Neural progenitor cell (in vitro differentiated cells): Measurements from ENCODE around the gene KIF26B. TPM values are rescaled to one million over a fixed set of nuclear protein-coding genes. Genes with fewer than 3 reads are reported as not detected.

Source experiments
- DNase-seq: peaks from one replicate; pipeline ENCODE4 v3.0.0-alpha.2; 2016; ENCODE audit warnings: low spot score
- H2AFZ ChIP-seq: fragments of 200-600 bp; sonication (generic); replicated peaks from 2 replicates; pipeline ENCODE4 v1.6.1; 2016; ENCODE audit warnings: antibody characterized with exemption
- H3F3A ChIP-seq: fragments of 200-600 bp; sonication (generic); 2 replicates; pipeline ENCODE4 v1.6.1; 2016; ENCODE audit warnings: antibody characterized with exemption, low read depth
- H3K27ac ChIP-seq: fragments of 200-600 bp; sonication (generic); 2 replicates; pipeline ENCODE4 v1.5.1; 2016; ENCODE audit warnings: mild to moderate bottlenecking
- H3K27me3 ChIP-seq: fragments of 200-600 bp; sonication (generic); 2 replicates; pipeline ENCODE4 v1.6.1; 2016; ENCODE audit warnings: mild to moderate bottlenecking, moderate library complexity
- H3K36me3 ChIP-seq: fragments of 200-600 bp; sonication (generic); 2 replicates; pipeline ENCODE4 v1.5.1; 2016
- H3K4me1 ChIP-seq: fragments of 200-600 bp; sonication (generic); 2 replicates; pipeline ENCODE4 v1.6.1; 2016; ENCODE audit warnings: mixed run types
- H3K4me2 ChIP-seq: fragments of 200-600 bp; sonication (generic); 2 replicates; pipeline ENCODE4 v1.6.1; 2016
- H3K4me3 ChIP-seq: fragments of 200-600 bp; sonication (generic); 2 replicates; pipeline ENCODE4 v1.5.1; 2016
- H3K79me2 ChIP-seq: fragments of 200-600 bp; sonication (generic); 2 replicates; pipeline ENCODE4 v1.6.1; 2016; ENCODE audit warnings: low read depth
- H3K9ac ChIP-seq: fragments of 200-600 bp; sonication (generic); 2 replicates; pipeline ENCODE4 v1.6.1; 2016
- H3K9me3 ChIP-seq: fragments of 200-600 bp; sonication (generic); 2 replicates; pipeline ENCODE4 v1.5.1; 2016; ENCODE audit warnings: low read depth
- H4K20me1 ChIP-seq: fragments of 200-600 bp; sonication (generic); 2 replicates; pipeline ENCODE4 v1.6.1; 2016; ENCODE audit warnings: low read depth
- H3K27ac Mint-ChIP-seq: 3 replicates; pipeline ENCODE4 v1.8.0; 2021; ENCODE audit warnings: mixed read lengths
- H3K27me3 Mint-ChIP-seq: 2 replicates; pipeline ENCODE4 v1.8.0; 2022; ENCODE audit warnings: low read depth, mild to moderate bottlenecking, inconsistent platforms, moderate library complexity, mixed read lengths; ENCODE audit not compliant: insufficient read depth
- H3K36me3 Mint-ChIP-seq: 3 replicates; pipeline ENCODE4 v1.8.0; 2021; ENCODE audit warnings: mixed read lengths
- H3K4me1 Mint-ChIP-seq: 3 replicates; pipeline ENCODE4 v1.8.0; 2021; ENCODE audit warnings: mixed read lengths
- H3K4me3 Mint-ChIP-seq: 3 replicates; pipeline ENCODE4 v1.8.0; 2021; ENCODE audit warnings: mild to moderate bottlenecking, moderate library complexity, mixed read lengths
- H3K9me3 Mint-ChIP-seq: 3 replicates; pipeline ENCODE4 v1.8.0; 2020; ENCODE audit warnings: mixed read lengths
- EZH2 ChIP-seq: fragments of 200-600 bp; sonication (generic); IDR thresholded peaks from 2 replicates; pipeline ENCODE4 v1.6.1; 2017; ENCODE audit warnings: antibody characterized with exemption, mild to moderate bottlenecking, moderate library complexity
- EZH2phosphoT487 ChIP-seq: fragments of 200-600 bp; sonication (generic); IDR thresholded peaks from 2 replicates; pipeline ENCODE4 v1.6.1; 2017; ENCODE audit warnings: antibody characterized with exemption
- total RNA-seq: library from RNA; depleted of rRNA; stranded (reverse); fragments of >200 nt; gene quantifications from 2 replicates; pipeline ENCODE4 v1.2.3, GENCODE V29; 2015; ENCODE audit warnings: low replicate concordance
- TF ChIP-seq, protein P1 (sequence below): fragments of 200-600 bp; sonication (generic); IDR thresholded peaks from 2 replicates; pipeline ENCODE4 v1.5.1; 2017; ENCODE audit warnings: antibody characterized with exemption, mild to moderate bottlenecking

The KIF26B gene
- total RNA-seq, 1 donor from 2014 or later, result 0.47 TPM

- TF ChIP-seq, protein P1, sequence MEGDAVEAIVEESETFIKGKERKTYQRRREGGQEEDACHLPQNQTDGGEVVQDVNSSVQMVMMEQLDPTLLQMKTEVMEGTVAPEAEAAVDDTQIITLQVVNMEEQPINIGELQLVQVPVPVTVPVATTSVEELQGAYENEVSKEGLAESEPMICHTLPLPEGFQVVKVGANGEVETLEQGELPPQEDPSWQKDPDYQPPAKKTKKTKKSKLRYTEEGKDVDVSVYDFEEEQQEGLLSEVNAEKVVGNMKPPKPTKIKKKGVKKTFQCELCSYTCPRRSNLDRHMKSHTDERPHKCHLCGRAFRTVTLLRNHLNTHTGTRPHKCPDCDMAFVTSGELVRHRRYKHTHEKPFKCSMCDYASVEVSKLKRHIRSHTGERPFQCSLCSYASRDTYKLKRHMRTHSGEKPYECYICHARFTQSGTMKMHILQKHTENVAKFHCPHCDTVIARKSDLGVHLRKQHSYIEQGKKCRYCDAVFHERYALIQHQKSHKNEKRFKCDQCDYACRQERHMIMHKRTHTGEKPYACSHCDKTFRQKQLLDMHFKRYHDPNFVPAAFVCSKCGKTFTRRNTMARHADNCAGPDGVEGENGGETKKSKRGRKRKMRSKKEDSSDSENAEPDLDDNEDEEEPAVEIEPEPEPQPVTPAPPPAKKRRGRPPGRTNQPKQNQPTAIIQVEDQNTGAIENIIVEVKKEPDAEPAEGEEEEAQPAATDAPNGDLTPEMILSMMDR, result no peak
- TF ChIP-seq EZH2, result no peak
- no peak for TF ChIP-seq EZH2phosphoT487
- no peaks in the 10 kb centered on the region for H3K4me1 ChIP-seq
- no peaks in the 10 kb centered on the region for H3K27me3 Mint-ChIP-seq
- peak overlapping the region; percentile 48 for H3K27ac Mint-ChIP-seq
- no peaks in the 10 kb centered on the region for H3K79me2 ChIP-seq
- H3K4me2 ChIP-seq, result no peak overlapping the region
- no peak overlapping the region for H2AFZ ChIP-seq
- no peaks in the 10 kb centered on the region for H3K36me3 ChIP-seq
- no peaks in the 10 kb centered on the region for H3K27me3 ChIP-seq
- H3K4me1 Mint-ChIP-seq, result peaks cover 12% of the 10 kb centered on the region
- H3K4me3 ChIP-seq, result no peak overlapping the region
- no peak overlapping the region for H3K27ac ChIP-seq
- H3K9me3 ChIP-seq, result no peaks in the 10 kb centered on the region
- no peaks in the 10 kb centered on the region for H4K20me1 ChIP-seq
- H3F3A ChIP-seq, result no peaks in the 10 kb centered on the region
- H3K36me3 Mint-ChIP-seq, result peaks cover 2% of the 10 kb centered on the region
- DNase-seq, result no peak
- no peak overlapping the region for H3K9ac ChIP-seq
- H3K9me3 Mint-ChIP-seq, result no peaks in the 10 kb centered on the region
- H3K4me3 Mint-ChIP-seq, result no peak overlapping the region
Observed at GRCh38 chr1:245541369-245541768, 386.6 kb downstream of the KIF26B start.

DNA sequence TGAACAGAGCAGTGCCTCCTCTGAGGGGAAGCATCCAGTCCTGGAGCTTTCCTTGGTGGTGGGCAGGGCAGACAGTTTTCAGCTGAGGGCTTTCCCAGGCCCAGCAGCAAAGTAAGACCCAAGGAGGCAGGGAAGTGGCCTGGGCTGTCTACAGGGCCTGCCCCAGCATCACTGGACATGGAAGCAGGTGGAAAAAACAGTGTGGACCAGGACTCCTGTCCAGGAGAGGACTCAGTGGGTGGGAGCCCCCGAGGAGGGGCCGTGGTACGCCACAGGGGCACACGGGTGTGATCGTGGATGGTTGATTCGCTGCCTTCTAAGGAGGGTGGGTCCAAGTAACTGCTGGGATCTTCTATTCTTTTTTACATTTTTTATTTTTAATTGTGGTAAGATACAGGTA, 387.6 kb downstream of the KIF26B start:
- Histone ChIP-seq H3K9ac (no peak overlapping the region), H3K9me3 (no peaks in the 10 kb centered on the region), H3K4me2 (no peak overlapping the region), H3K4me3 (no peak overlapping the region), H3F3A (no peaks in the 10 kb centered on the region), H3K27me3 (no peaks in the 10 kb centered on the region), H4K20me1 (no peaks in the 10 kb centered on the region), H3K27ac (no peak overlapping the region), H2AFZ (no peak overlapping the region), H3K4me1 (no peaks in the 10 kb centered on the region), H3K36me3 (no peaks in the 10 kb centered on the region), H3K79me2 (no peaks in the 10 kb centered on the region)
- Mint-ChIP-seq H3K27ac (no peak overlapping the region), H3K27me3 (no peaks in the 10 kb centered on the region), H3K4me1 (peaks cover 11% of the 10 kb centered on the region), H3K4me3 (no peak overlapping the region), H3K36me3 (peaks cover 2% of the 10 kb centered on the region), H3K9me3 (no peaks in the 10 kb centered on the region)
- DNase-seq, result no peak
- TF ChIP-seq EZH2phosphoT487 (no peak), EZH2 (no peak)
- TF ChIP-seq, protein P1, result no peak

DNA sequence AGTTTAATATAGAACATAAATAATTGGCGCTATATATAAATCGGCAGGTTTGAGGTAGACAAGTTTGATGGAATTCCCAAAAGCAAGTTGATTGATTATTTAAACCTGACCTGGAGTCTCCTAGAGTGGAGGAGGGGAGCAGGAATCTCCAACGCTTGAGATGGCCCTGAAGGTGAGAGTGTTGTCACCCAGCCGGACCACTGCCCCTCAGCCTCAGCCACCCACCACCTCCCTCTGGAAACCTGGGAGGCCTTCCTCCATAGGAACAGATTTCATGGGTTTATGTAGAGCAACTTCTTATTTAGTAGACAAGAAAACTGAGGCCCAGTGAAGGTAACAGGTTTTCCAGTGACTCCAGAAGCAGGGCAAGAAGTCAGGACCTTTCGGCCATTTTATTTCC, 389.5 kb downstream of the KIF26B start:
- Mint-ChIP-seq H3K27ac (no peak overlapping the region), H3K4me1 (peaks cover 11% of the 10 kb centered on the region), H3K9me3 (no peaks in the 10 kb centered on the region), H3K36me3 (peaks cover 2% of the 10 kb centered on the region), H3K27me3 (no peaks in the 10 kb centered on the region), H3K4me3 (no peak overlapping the region)
- no peak for TF ChIP-seq EZH2phosphoT487
- TF ChIP-seq, protein P1, result no peak
- no peak for TF ChIP-seq EZH2
- Histone ChIP-seq H3K9ac (no peak overlapping the region), H3F3A (no peaks in the 10 kb centered on the region), H3K9me3 (no peaks in the 10 kb centered on the region), H3K27ac (no peak overlapping the region), H3K79me2 (no peaks in the 10 kb centered on the region), H3K27me3 (no peaks in the 10 kb centered on the region), H3K4me2 (no peak overlapping the region), H2AFZ (no peak overlapping the region), H3K36me3 (no peaks in the 10 kb centered on the region), H3K4me1 (no peaks in the 10 kb centered on the region), H3K4me3 (no peak overlapping the region), H4K20me1 (no peaks in the 10 kb centered on the region)
- DNase-seq, result no peak
